HUES48 (cell line): ENCODE results near the gene CFAP68.
A peak's percentile ranks its signal among the peaks of the same experiment; 100 is the strongest.

Source experiments
- H3K27ac ChIP-seq: one replicate; pipeline ENCODE4 v1.7.0; 2013; ENCODE audit warnings: low read depth, low read length, inconsistent platforms
- H3K27me3 ChIP-seq: 2 replicates; pipeline ENCODE4 v1.6.1; 2013; ENCODE audit warnings: mild to moderate bottlenecking, low read length; ENCODE audit not compliant: control insufficient read depth, insufficient read depth
- H3K36me3 ChIP-seq: 2 replicates; pipeline ENCODE4 v1.6.1; 2013; ENCODE audit warnings: low read length; ENCODE audit not compliant: control insufficient read depth, insufficient read depth
- H3K4me1 ChIP-seq: 2 replicates; pipeline ENCODE4 v1.6.1; 2013; ENCODE audit warnings: mild to moderate bottlenecking, low read length; ENCODE audit not compliant: control insufficient read depth, insufficient read depth
- H3K4me3 ChIP-seq: 2 replicates; pipeline ENCODE4 v1.5.1; 2013; ENCODE audit warnings: mild to moderate bottlenecking, low read depth, low read length
- H3K9ac ChIP-seq: 2 replicates; pipeline ENCODE4 v1.6.1; 2013; ENCODE audit warnings: mild to moderate bottlenecking, low read depth, low read length, moderate library complexity
- H3K9me3 ChIP-seq: 2 replicates; pipeline ENCODE4 v1.6.1; 2013; ENCODE audit warnings: low read length; ENCODE audit not compliant: control insufficient read depth, insufficient read depth

The CFAP68 gene

GRCh38 chr11:111878849-111879636, at the start of gene CFAP68, which contains the start of gene FDXACB1:
TSS of gene CFAP68 (plus strand) at chr11:111879541. CDS start at chr11:111879561, 20 bp downstream.
TSS of gene FDXACB1 (minus strand) at chr11:111879165. CDS start at chr11:111879132, 33 bp downstream.
- Histone ChIP-seq H3K27ac (peak within 1 kb of the TSS; percentile 96), H3K4me1 (0 out of 2 replicates have a peak, but pooled peaks cover 7% of the 10 kb centered on the region), H3K4me3 (peak within 1 kb of the TSS; percentile 93), H3K27me3 (no peaks in the 10 kb centered on the region), H3K9ac (peak within 1 kb of the TSS; percentile 90), H3K9me3 (no peaks in the 10 kb centered on the region), H3K36me3 (peaks cover 4% of the 10 kb centered on the region; the same call in 1 of the 2 replicates)

- H3K4me3 ChIP-seq, result no peak overlapping the region
- no peak overlapping the region for H3K27ac ChIP-seq
- H3K4me1 ChIP-seq, result no peaks in the 10 kb centered on the region
- no peak overlapping the region for H3K9ac ChIP-seq
- H3K27me3 ChIP-seq, result no peaks in the 10 kb centered on the region
- H3K36me3 ChIP-seq, result peaks cover 19% of the 10 kb centered on the region; the same call in 1 of the 2 replicates
- H3K9me3 ChIP-seq, result no peaks in the 10 kb centered on the region
These were observed 45.8 kb upstream of the CFAP68 start for GRCh38 chr11:111833524-111833923.

DNA sequence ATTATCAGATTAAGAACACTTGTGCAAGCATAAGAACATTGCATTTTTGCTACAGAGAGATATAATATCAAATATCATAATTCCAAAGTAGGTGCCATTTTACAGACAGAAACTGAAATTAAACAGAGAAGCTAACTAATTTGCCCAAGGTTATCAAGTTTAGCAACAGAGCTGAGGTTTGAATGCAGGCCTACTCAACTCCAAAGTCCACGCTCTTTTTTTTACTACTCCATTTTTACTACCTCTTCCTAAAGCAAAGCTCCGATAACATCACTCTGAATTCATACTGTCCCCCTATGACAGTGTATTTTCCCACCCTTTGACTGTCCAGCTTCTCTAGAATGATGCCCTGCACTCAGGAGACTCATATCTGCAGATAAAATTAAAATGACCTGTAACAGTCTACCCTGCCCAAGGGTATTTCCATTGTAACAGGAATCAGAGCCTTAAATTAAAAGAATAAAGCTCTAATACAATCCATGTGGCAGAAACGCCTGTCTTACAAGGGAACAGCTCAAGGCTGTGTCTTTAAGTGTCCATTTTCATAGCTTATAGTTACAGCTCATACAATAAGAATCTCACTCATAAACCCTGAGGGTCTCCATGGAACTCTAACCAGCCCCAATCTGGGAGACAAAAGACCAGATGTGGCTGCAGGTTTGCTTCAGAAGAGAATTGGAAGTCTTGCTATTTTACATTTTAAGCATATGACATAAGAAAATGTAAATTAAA, 44.7 kb upstream of the CFAP68 start:
- Histone ChIP-seq H3K27me3 (no peaks in the 10 kb centered on the region), H3K36me3 (peaks cover 19% of the 10 kb centered on the region; the same call in 1 of the 2 replicates), H3K4me1 (0 out of 2 replicates have a peak, but pooled peaks cover under 1% of the 10 kb centered on the region), H3K9ac (no peak overlapping the region), H3K4me3 (no peak overlapping the region), H3K27ac (no peak overlapping the region), H3K9me3 (no peaks in the 10 kb centered on the region)

GRCh38 chr11:111835665-111836064, 43.7 kb upstream of the CFAP68 start:
- Histone ChIP-seq H3K9ac (no peak overlapping the region), H3K4me3 (no peak overlapping the region), H3K36me3 (peaks cover 19% of the 10 kb centered on the region; the same call in 1 of the 2 replicates), H3K27ac (no peak overlapping the region), H3K9me3 (no peaks in the 10 kb centered on the region), H3K4me1 (peaks cover 10% of the 10 kb centered on the region), H3K27me3 (no peaks in the 10 kb centered on the region)

DNA sequence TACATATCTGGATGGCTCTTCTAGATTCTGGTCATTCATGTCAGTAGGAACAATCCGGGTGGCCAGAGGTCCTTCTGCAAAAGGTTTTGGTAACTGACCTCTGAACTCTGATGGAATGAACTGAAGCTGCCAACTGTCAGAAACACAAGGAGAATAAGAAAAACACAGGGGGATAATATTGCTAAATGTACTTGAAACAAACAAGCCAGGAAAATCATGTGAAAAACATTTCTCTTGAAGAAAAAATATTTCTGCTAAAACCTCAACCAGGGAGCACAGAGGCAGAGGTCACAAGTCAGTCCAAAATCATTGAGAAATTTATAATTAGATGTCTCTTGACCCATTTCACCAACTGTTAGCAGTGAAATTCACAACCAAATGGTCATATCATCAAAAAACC, 43.2 kb upstream of the CFAP68 start:
- H3K9me3 ChIP-seq, result no peaks in the 10 kb centered on the region
- H3K9ac ChIP-seq, result no peak overlapping the region
- no peak overlapping the region for H3K27ac ChIP-seq
- H3K4me3 ChIP-seq, result no peak overlapping the region
- H3K4me1 ChIP-seq, result peaks cover 15% of the 10 kb centered on the region
- no peaks in the 10 kb centered on the region for H3K27me3 ChIP-seq
- H3K36me3 ChIP-seq, result peaks cover 19% of the 10 kb centered on the region; the same call in 1 of the 2 replicates

DNA sequence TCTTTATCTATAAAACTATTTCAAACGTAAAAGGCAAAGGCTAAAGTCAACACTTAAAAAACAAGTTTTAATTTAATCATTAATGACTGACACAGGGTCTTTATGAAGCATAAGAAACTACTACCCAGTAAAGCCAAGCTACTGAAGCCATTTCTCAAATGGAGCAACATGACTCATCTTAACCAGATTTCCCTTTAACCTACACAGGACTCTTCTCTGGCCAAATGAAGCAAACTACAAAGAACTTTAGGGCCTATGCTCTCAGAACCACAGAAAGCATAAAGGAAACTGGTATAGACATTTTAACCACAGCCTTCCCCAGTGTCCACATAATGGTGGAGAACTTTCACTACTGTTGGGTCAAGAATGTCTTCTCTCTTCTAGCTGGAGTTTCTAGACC, 42.6 kb upstream of the CFAP68 start:
- Histone ChIP-seq H3K27ac (no peak overlapping the region), H3K4me1 (peaks cover 17% of the 10 kb centered on the region), H3K4me3 (no peak overlapping the region), H3K36me3 (peaks cover 19% of the 10 kb centered on the region; the same call in 1 of the 2 replicates), H3K9me3 (no peaks in the 10 kb centered on the region), H3K27me3 (no peaks in the 10 kb centered on the region), H3K9ac (no peak overlapping the region)

DNA sequence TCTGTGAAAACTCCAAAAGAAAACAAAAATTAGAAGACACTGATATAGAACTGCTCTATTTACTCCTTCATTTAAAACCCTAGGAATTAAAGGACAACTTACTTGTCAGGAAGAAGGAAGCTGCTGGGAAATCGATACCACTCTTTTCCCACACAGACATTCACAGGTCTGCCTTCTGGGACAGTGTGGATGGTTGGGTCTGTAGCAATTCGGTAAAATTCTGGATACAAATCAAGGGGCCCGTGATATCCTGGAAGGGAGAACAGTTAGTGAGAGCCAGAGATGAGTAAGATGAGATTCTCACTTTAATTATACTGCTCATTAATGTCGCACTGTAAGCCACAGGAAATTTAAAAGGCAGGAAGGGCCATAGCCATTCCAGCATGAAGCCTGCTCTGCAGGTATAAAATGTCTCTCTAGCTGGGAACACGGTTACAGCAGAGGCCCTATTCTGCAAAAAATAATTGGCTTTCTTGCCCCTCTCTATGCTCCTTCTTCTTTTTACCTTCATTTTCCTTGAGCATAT, 41.9 kb upstream of the CFAP68 start:
- no peak overlapping the region for H3K27ac ChIP-seq
- H3K4me1 ChIP-seq, result peaks cover 17% of the 10 kb centered on the region
- H3K36me3 ChIP-seq, result peaks cover 19% of the 10 kb centered on the region; the same call in 1 of the 2 replicates
- H3K4me3 ChIP-seq, result no peak overlapping the region
- H3K9ac ChIP-seq, result no peak overlapping the region
- H3K9me3 ChIP-seq, result no peaks in the 10 kb centered on the region
- H3K27me3 ChIP-seq, result no peaks in the 10 kb centered on the region

DNA sequence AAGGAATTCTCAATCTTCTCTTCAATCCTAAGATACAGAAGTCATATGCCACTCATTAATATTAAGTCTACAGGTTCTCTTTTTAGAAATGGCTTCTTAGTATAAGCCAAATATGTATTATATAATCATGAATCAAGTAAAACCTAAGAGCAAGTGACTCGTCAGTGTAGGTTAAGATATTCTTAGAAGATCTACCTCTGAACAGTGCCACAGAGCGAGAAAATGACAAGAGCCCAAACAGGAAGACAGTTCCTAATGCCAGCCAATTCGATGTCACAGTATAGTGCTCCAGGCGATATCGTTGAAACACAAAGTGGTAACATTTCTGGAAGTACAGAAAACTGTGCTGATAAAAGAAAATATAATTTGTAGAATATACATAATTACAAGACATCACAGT, 41.3 kb upstream of the CFAP68 start:
- Histone ChIP-seq H3K4me1 (peaks cover 17% of the 10 kb centered on the region), H3K9me3 (no peaks in the 10 kb centered on the region), H3K27ac (no peak overlapping the region), H3K27me3 (no peaks in the 10 kb centered on the region), H3K4me3 (no peak overlapping the region), H3K9ac (no peak overlapping the region), H3K36me3 (peaks cover 19% of the 10 kb centered on the region; the same call in 1 of the 2 replicates)

GRCh38 chr11:111840143-111840542, 39.2 kb upstream of the CFAP68 start:
- no peaks in the 10 kb centered on the region for H3K9me3 ChIP-seq
- H3K36me3 ChIP-seq, result peaks cover 15% of the 10 kb centered on the region; the same call in 1 of the 2 replicates
- H3K9ac ChIP-seq, result no peak overlapping the region
- peaks cover 17% of the 10 kb centered on the region for H3K4me1 ChIP-seq
- H3K27ac ChIP-seq, result peak overlapping the region; percentile 45
- H3K4me3 ChIP-seq, result no peak overlapping the region
- H3K27me3 ChIP-seq, result no peaks in the 10 kb centered on the region

DNA sequence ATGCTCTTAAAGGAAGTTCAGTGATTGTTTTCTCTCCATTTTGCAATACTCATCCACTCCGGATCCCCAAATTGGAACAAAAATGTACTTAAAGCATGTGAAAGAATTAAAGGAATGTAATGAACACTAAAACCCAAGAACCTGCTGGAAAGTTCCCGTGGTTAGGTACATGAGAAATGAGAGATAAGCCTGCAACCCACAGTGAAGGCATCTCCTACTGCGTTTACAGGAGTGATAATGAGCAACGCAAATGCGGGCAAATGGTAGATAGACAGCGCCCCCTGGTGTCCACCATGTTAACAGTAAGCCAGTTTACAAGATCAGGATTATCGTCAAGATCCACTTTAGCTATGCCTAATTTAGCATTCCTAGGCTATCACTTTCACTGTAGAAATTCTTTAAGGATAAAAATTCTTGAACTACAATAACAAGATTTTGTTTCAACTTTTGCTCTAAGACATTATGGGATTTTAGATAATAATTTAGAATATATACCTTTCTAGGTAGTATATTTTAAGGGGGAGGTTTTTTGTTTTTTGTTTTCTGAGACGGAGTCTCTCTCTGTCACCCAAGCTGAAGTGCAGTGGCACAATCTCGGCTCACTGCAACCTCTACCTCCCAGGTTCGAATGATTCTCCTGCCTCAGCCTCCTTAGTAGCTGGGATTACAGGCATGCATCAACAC, 37.8 kb upstream of the CFAP68 start:
- H3K9me3 ChIP-seq, result no peaks in the 10 kb centered on the region
- H3K9ac ChIP-seq, result no peak overlapping the region
- H3K27me3 ChIP-seq, result no peaks in the 10 kb centered on the region
- no peak overlapping the region for H3K4me3 ChIP-seq
- H3K36me3 ChIP-seq, result peaks cover 9% of the 10 kb centered on the region; the same call in 1 of the 2 replicates
- H3K4me1 ChIP-seq, result peaks cover 17% of the 10 kb centered on the region
- no peak overlapping the region for H3K27ac ChIP-seq
